ENCODE data around the gene TMTC2. TPM values are rescaled to one million over a fixed set of nuclear protein-coding genes. Genes with fewer than 3 reads are reported as not detected.

The TMTC2 gene
- total RNA-seq, 1 donor from 2014 or later, result 3.6 TPM

GRCh38 chr12:83128540-83128939 is 441.8 kb downstream of the TMTC2 start:
- H3K9me3 Mint-ChIP-seq (ENCODE audit: unreplicated experiment), result no peaks in the 10 kb centered on the region
- no peak for DNase-seq (ENCODE audit: low spot score)

GRCh38 chr12:83130178-83130577 is 443.5 kb downstream of the TMTC2 start:
- no peak for TF ChIP-seq CTCF (IDR thresholded peaks at IDR 0.05; ENCODE audit: unreplicated experiment)
- no peaks in the 10 kb centered on the region for H3K27me3 Mint-ChIP-seq (ENCODE audit: unreplicated experiment)
- H3K4me3 Mint-ChIP-seq (ENCODE audit: unreplicated experiment), result no peak overlapping the region
- no peaks in the 10 kb centered on the region for H3K36me3 Mint-ChIP-seq (ENCODE audit: low read depth, unreplicated experiment)
- H3K9me3 Mint-ChIP-seq (ENCODE audit: unreplicated experiment), result no peaks in the 10 kb centered on the region
- no peak for DNase-seq (ENCODE audit: low spot score)
- H3K27ac Mint-ChIP-seq (ENCODE audit: unreplicated experiment), result no peak overlapping the region
- H3K4me1 Mint-ChIP-seq (ENCODE audit: unreplicated experiment), result no peaks in the 10 kb centered on the region

More at GRCh38 chr12:83128540-83128939, 441.8 kb downstream of the TMTC2 start:
- no peaks in the 10 kb centered on the region for H3K36me3 Mint-ChIP-seq (ENCODE audit: low read depth, unreplicated experiment)
- no peak for TF ChIP-seq CTCF (IDR thresholded peaks at IDR 0.05; ENCODE audit: unreplicated experiment)
- no peaks in the 10 kb centered on the region for H3K4me1 Mint-ChIP-seq (ENCODE audit: unreplicated experiment)
- no peaks in the 10 kb centered on the region for H3K27me3 Mint-ChIP-seq (ENCODE audit: unreplicated experiment)
- no peak overlapping the region for H3K27ac Mint-ChIP-seq (ENCODE audit: unreplicated experiment)
- H3K4me3 Mint-ChIP-seq (ENCODE audit: unreplicated experiment), result no peak overlapping the region

- Mint-ChIP-seq H3K4me3 (ENCODE audit: unreplicated experiment) (no peak overlapping the region), H3K9me3 (ENCODE audit: unreplicated experiment) (no peaks in the 10 kb centered on the region), H3K4me1 (ENCODE audit: unreplicated experiment) (no peaks in the 10 kb centered on the region), H3K36me3 (ENCODE audit: low read depth, unreplicated experiment) (no peaks in the 10 kb centered on the region), H3K27me3 (ENCODE audit: unreplicated experiment) (no peaks in the 10 kb centered on the region), H3K27ac (ENCODE audit: unreplicated experiment) (no peak overlapping the region)
- DNase-seq (ENCODE audit: low spot score), result no peak
- no peak for TF ChIP-seq CTCF (IDR thresholded peaks at IDR 0.05; ENCODE audit: unreplicated experiment)
Observed at GRCh38 chr12:83132360-83132759, 445.7 kb downstream of the TMTC2 start.

- Mint-ChIP-seq H3K27me3 (ENCODE audit: unreplicated experiment) (no peaks in the 10 kb centered on the region), H3K36me3 (ENCODE audit: low read depth, unreplicated experiment) (no peaks in the 10 kb centered on the region), H3K4me3 (ENCODE audit: unreplicated experiment) (no peak overlapping the region), H3K9me3 (ENCODE audit: unreplicated experiment) (no peaks in the 10 kb centered on the region), H3K4me1 (ENCODE audit: unreplicated experiment) (no peaks in the 10 kb centered on the region), H3K27ac (ENCODE audit: unreplicated experiment) (no peak overlapping the region)
- no peak for TF ChIP-seq CTCF (IDR thresholded peaks at IDR 0.05; ENCODE audit: unreplicated experiment)
- DNase-seq (ENCODE audit: low spot score), result no peak
Observed at GRCh38 chr12:83136411-83136810, 449.7 kb downstream of the TMTC2 start.

- Mint-ChIP-seq H3K4me3 (ENCODE audit: unreplicated experiment) (no peak overlapping the region), H3K9me3 (ENCODE audit: unreplicated experiment) (no peaks in the 10 kb centered on the region), H3K4me1 (ENCODE audit: unreplicated experiment) (no peaks in the 10 kb centered on the region), H3K36me3 (ENCODE audit: low read depth, unreplicated experiment) (no peaks in the 10 kb centered on the region), H3K27ac (ENCODE audit: unreplicated experiment) (no peak overlapping the region), H3K27me3 (ENCODE audit: unreplicated experiment) (peaks cover 2% of the 10 kb centered on the region)
- TF ChIP-seq CTCF (IDR thresholded peaks at IDR 0.05; ENCODE audit: unreplicated experiment), result no peak
- DNase-seq (ENCODE audit: low spot score), result no peak
Observed at GRCh38 chr12:83140135-83140534, 453.4 kb downstream of the TMTC2 start.
